HG02840 (cell line): Measurements from ENCODE around the gene EVPL.
"Not testable (repeated sequence)": the region's sequence is repeated elsewhere in the genome, so short reads cannot be mapped to it uniquely, and the experiment has no call there.

Experiments
- ATAC-seq: cut with Tn5 transposase; IDR thresholded peaks from one replicate; pipeline ENCODE4 v1.9.1; 2021; ENCODE audit warnings: mild to moderate bottlenecking, moderate library complexity, moderate number of reproducible peaks; ENCODE audit not compliant: unreplicated experiment, low FRiP score

Gene EVPL

GRCh38 chr17:76000755-76001521 is 26.2 kb downstream of the EVPL start, which contains the start of gene CDK3:
Gene CDK3 (plus strand): TSS chr17:76000855. CDS start chr17:76001426, 571 bp downstream.
- no peak for ATAC-seq

DNA sequence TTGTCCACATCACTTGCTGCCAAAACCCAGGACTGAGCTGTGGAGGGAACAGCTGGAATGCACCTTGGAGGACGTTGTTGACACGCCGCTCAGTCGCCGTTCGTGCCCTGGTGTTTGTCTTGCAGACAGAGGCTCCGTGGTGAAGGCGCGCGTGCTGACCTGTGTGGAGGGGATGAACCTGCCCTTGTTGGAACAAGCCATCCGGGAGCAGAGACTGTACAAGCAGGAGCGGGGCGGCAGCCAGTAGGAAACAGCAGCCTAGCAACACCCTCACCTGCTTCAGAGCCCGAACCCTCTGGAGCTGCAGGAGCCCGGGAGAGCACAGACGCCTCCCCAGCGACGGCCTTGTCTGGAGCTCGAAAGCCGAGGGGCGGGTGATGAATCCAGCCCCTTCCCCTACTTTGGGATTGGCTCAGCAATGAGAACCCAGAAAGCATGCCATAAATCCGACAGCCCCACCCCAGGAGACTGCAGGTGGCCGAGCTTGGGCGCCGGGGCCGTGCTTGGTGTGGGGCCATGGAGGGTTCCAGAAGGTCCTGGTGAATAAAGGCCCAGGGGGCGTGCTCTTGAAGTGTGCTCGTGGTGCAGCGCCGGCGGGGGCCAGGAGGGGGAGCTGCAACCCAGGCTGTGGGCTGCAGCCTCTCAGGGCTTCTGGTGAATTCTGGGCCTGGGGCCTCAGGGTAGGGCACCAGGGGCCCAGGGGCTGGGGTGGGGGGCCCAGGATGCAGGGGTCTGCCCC is 26.9 kb downstream of the EVPL start:
- no peak for ATAC-seq

DNA sequence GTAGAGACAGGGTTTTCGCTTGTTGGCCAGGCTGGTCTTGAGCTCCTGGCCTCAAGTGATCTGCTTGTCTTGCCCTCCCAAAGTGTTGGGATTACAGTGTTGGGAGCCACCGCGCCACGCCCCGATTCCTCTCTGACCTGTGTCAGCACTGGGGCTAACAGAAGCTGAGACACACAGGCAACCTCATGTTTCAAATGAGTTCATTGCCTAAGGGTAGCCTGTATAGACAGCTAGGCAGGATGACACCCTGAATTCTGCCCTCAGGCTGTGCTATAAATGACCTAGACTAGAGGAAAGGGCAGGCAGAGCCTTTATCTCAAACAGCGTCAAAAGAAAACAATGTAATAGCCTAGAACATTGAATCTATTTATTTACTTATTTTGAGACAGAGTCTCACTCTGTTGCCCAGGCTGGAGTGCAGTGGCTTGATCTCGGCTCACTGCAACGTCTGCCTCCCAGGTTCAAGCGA is 28.7 kb downstream of the EVPL start:
- no peak for ATAC-seq

- no peak for ATAC-seq
These were observed 30.2 kb downstream of the EVPL start for GRCh38 chr17:75996665-75997590.

GRCh38 chr17:75995385-75995925 is 31.7 kb downstream of the EVPL start:
- no peak for ATAC-seq

DNA sequence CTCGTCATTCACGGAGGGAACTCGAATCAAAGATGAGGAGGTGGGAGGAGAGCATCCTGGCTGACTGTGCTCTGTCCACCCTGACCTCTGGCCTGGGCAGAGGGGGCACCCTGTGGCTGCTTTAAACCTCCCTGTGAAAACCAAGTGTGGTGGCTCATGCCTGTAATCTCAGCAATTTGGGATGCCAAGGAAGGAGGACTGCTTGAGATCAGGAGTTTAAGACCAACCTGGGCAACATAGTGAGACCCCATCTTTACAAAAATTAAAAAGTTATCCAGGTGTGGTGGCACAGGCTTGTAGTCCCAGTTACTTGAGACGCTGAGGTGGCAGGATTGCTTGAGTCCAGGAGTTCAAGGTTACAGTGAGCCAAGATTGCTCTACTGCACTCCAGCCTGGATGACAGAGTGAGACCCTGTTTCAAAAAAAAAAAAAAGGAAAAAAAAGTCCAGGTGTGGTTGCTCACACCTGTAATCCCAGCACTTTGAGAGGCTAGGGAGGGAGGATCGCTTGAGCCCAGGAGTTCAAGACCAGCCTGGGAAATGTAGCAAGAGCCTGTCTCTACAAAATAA is 32.2 kb downstream of the EVPL start:
- ATAC-seq, result no peak

DNA sequence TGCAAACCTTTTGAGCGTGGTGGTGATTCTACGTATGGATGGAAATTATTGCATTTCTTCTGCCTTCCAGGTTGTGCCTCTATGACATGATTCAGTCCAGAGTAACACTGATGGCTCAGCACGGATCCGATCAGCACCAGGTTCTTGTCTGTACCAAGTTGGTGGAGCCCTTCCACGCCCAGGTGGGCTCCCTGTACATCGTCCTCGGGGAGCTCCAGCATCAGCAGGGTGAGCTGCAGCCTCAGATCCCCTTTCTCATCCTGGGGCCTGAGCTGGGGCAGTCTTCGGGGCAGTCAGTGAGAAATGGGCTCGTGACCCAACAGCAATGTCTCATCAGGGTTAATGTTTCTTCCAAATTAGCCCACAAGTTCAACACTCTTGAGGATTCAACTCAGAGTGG is 35.7 kb downstream of the EVPL start:
- no peak for ATAC-seq

- ATAC-seq, result no peak
These were observed 40.1 kb downstream of the EVPL start for GRCh38 chr17:75987041-75987440.

GRCh38 chr17:75985986-75986385 is 41.1 kb downstream of the EVPL start:
- no peak for ATAC-seq

DNA sequence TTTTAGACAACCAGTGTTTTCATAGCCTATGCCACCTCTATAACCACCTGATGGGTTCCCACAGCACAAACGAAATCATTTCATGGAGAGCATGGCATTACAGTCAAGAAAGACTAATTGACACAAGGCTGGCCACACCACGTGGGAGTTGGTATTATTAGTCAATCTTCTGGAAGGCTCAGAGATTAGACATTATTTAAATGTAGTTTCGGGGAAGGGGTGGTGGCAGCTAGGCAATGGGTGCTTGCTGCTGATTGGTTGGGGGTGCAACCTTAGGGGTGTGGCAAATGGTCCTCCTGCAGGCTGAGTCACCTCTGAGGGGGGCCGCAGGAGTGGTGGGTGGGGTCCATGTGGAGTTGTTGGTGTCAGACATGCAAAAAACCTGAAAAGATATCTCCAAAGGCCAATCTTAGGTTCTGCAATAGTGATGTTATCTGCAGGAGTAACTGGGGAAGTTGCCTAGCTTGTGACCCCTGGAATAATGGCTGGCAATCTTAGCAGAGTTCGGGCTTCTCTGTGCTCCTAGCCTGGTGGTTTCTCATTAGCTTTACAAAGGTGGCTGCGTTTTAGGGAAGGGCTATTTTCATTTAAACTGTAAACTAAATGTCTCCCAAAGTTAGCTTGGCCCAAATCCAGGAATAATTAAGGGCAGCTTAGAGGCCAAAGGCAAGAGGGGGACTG is 43.5 kb downstream of the EVPL start:
- no peak for ATAC-seq

DNA sequence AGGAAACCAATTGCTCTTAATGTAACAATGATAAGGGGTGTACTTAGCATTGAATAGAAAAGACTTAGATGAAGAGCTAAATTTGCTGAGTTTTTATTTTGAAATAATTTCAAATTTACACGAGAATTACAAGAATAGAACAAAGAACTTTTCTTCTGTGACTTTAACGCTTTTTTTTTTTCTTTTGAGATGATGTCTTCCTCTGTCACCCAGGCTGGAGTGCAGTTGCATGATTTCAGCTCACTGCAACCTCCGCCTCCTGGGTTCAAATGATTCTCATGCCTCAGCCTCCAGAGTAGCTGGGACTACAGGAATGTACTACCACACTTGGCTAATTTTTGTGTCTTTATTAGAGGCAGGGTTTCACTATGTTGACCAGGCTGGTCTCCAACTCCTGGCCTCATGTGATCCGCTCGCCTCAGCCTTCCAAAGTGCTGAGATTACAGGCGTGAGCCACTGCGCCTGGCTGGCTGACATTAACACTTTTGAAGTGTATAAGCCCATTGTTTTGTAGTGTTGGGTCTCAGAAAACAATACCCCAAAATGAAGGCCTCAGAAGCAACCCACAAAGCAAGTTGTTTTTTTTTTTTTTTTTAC is 46.0 kb downstream of the EVPL start:
- ATAC-seq, result no peak

DNA sequence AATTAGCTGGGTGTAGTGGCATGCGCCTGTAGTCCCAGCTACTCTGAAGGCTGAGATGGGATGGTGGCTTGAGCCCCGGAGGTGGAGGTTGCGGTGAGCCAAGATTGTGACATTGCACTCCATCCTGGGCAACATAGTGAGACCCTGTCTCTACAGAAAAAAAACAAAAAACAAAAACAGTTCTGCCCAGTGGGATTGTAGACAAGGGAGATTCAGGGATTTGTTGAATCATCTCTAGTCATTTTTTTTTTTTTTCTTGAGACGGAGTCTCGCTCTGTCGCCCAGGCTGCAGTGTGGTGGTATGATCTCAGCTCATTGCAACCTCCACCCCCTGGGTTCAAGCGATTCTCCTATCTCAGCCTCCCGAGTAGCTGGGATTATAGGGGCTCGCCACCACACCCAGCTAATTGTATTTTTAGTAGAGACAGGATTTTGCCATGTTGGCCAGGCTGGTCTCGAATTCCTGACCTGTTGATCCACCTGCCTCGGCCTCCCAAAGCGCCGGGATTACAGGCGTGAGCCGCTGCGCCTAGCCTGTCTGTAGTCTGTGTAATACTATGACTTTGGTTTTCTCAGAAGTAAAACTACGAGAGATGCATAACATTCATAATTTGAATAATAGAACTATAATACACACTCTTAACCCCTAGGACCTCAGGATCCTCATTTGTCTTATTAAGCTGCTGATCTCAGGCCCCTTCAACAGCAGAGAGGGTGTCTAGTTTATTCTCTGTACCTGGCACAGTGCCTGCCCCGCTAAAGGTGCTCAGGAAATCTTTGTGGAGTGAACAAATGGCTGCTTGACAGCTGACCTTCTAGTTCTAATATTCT is 46.7 kb downstream of the EVPL start:
- ATAC-seq, result no peak

- no peak for ATAC-seq
These were observed 47.4 kb downstream of the EVPL start for GRCh38 chr17:75979705-75980187.

- peak; percentile 81 for ATAC-seq
These were observed 48.0 kb downstream of the EVPL start, which contains the start of the genes ACOX1 and TEN1 for GRCh38 chr17:75978938-75979704. Gene ACOX1 (minus strand): TSS chr17:75979166. CDS start chr17:75979073, 93 bp downstream. Gene TEN1 (plus strand): TSS chr17:75979240. CDS start chr17:75986193, 6,953 bp downstream.

DNA sequence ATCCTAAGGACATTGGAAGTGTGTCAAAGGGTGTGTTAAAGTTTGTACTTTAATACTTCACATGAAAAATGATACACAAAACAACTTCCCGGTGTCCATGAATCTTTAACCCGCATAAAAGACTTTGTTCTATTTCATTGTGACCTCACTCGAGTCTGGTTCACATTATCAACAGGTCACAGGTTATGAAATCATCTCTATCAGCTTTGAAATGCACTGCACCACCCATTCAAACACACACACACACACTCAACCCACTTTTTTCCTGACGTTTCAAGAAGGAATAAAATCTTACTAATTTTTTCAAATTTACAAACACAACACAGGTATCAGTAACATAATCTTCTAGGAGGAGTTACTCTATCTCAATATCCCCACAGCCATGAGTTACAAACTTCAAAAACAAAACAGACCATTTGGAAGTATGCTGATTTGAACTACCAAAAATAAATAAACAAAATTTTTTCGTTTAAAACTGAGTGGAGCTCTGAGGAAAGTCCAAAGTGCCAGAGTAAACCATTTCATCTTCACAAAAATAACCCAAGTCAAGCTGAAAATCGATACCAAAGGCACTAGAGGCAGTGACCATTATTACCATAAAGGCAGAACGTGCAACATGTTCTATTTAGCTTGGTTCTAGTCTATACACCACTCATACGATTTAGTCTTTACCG is 50.8 kb downstream of the EVPL start:
- ATAC-seq, result no peak

DNA sequence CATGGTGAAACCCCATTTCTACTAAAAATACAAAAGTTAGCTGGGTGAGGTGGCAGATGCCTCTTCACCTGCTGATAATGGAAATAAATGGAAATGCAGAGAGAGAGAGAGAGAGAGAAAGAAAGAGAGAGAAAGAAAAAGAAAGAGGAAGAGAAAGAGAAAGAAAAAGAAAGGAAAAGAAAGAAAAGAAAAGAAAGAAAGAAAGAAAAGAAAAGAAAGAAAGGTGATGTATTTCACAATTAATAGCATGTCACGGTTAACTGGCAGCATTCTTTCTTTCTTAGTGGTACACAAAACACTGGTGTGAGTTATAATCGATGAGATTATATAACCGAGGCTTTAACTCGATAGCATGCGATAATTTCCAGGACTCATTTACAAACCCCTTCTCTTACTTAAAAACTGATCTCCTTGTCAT is 51.3 kb downstream of the EVPL start:
- ATAC-seq, result no peak

DNA sequence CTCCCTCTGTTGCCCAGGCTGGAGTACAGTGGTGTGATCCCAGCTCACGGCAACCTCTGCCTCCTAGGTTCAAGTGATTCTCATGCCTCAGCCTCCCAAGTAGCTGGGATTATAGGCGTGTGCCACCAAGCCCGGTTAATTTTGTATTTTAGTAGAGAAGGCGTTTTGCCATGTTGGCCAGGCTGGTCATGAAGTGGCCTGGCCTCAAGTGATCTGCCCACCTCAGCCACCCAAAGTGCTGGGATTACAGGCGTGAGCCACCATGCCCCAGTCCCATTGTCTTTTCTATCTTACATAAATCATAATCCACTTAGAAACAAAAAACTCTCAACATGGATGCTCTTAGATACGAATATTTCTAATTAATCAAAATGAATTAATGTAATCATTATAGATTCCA is 51.9 kb downstream of the EVPL start:
- not testable (repeated sequence) for ATAC-seq
